22Rv1 (cell line): ENCODE results near the gene MSI2.

Source experiments
- H3K27ac ChIP-seq: fragments of 450-650 bp; 2 replicates; pipeline ENCODE4 v1.5.1; 2017
- ZFX ChIP-seq: fragments of 450-650 bp; IDR thresholded peaks from 2 replicates; pipeline ENCODE4 v1.6.1; 2017; ENCODE audit warnings: antibody characterized with exemption, borderline replicate concordance
- TF ChIP-seq, protein P1 (sequence below): fragments of 450-650 bp; IDR thresholded peaks from 2 replicates; pipeline ENCODE4 v1.5.1; 2017; ENCODE audit warnings: mild to moderate bottlenecking

MSI2 gene

DNA sequence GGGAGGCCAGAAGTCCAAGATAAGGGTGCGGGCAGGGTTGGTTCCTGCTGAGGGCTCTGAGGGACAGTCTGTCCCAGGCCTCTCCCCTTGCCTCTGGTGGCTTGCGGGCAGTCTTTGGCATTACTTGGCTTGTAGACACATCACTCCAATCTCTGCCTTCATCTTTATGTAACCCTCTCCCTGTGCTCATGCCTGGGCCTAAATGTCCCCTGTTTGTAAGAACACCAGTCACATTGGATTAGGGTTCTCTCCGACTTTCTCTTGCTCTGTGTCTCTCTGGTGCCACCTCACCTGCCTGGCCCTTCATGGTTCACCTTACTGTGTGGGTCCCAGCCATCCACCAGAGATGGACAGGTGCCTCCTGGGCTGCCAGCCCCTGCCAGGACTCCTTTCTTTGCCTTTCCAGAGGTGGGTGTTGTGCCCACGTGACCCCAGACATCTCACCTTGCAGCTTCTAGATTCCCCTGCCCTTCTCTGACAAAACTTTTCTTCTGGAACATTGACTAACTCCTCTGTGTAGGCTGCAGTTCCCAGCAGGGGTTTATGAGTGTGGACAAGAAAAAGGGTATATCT is 205.8 kb downstream of the MSI2 start:
- TF ChIP-seq, protein P1, sequence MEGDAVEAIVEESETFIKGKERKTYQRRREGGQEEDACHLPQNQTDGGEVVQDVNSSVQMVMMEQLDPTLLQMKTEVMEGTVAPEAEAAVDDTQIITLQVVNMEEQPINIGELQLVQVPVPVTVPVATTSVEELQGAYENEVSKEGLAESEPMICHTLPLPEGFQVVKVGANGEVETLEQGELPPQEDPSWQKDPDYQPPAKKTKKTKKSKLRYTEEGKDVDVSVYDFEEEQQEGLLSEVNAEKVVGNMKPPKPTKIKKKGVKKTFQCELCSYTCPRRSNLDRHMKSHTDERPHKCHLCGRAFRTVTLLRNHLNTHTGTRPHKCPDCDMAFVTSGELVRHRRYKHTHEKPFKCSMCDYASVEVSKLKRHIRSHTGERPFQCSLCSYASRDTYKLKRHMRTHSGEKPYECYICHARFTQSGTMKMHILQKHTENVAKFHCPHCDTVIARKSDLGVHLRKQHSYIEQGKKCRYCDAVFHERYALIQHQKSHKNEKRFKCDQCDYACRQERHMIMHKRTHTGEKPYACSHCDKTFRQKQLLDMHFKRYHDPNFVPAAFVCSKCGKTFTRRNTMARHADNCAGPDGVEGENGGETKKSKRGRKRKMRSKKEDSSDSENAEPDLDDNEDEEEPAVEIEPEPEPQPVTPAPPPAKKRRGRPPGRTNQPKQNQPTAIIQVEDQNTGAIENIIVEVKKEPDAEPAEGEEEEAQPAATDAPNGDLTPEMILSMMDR: no peak
- TF ChIP-seq ZFX: no peak
- H3K27ac ChIP-seq: no peak overlapping the region

DNA sequence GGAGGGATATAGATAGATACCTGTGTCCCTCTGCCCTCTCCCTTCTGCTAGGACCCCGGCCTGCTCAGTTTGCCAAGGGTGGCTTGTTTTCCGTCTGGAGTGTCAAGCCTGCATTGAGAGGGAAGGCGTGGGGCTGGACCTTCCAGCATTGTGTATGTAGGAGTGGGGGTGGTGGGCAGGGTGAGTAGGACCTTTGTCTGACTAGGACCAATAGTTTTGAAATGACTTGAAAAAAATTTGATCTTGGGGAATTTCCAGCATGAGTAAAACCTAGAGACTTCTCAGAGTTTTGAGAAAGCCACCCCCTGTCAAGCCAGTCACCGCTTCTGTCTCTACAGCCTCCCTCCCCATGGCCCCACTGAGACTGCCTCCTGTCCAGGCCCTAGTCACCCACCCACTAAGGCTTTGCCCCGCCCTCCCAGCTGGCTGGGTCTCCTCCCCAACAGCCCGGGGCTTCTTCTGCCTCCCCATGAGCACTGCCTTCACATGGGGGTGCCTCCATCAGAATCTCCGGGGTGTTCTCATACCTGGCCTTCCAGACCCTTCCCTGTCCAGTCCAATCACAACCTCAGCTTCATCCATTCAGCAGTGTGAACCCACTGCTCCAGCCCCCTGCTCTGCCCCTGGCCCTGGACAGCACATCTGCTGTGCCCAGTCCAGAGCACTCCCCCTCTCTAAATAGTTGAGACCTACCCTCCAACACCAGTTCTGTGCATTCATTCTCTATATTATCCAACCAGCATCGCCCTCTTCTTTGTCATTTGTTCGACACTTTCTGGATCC is 207.0 kb downstream of the MSI2 start:
- no peak for TF ChIP-seq ZFX
- TF ChIP-seq, protein P1: no peak
- H3K27ac ChIP-seq: no peak overlapping the region

DNA sequence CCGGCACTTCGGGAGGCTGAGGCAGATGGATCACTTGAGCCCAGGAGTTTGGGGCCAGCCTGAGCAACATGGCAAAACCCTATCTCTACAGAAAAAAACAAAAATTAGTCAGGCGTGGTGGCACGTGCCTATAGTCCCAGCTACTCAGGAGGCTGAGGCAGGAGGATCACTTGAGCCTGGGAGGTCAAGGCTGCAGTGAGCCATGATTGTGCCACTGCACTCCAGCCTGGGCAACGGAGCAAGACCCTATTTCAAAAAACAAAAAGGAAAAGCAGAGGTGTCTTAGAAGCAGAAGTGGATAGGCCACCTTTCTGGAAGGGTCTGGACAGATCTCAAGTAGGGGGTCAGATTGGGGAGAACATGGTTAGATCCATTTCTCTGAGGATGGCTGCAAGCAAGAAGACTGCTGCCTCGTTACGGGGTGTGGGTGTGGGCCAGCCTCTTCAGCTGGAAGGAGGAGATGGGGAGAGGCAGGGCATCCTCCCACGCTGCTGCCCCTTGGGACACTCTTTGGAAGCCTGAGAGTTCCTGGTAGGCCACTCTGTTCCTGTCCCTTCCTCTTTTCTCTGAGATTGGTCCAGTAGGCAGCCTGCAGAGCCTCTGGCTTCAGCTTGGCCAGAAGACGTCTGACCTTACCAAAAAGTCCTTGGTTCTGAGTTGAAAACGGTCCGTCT is 208.0 kb downstream of the MSI2 start:
- H3K27ac ChIP-seq: no peak overlapping the region
- TF ChIP-seq, protein P1: no peak

DNA sequence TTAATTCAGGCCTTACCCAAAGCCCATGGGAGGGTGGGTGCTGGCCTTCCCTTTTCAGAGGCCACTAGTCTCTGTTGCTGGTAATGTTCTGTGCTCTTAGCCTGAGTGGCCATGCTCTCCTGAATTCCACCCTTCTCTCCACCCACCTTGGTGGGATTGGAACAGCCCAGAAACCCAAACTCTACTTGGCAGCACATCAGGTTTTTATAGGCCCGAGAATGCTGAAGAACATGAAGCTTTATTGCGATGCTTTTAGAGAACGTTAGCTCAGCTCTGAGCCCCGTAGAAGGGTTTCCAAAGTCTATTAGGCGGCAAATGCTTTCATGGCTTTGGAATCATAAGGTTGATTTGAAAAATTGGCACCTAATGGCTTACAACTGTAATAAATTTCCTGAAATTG is 209.3 kb downstream of the MSI2 start:
- TF ChIP-seq, protein P1: no peak
- no peak for TF ChIP-seq ZFX
- H3K27ac ChIP-seq: no peak overlapping the region

DNA sequence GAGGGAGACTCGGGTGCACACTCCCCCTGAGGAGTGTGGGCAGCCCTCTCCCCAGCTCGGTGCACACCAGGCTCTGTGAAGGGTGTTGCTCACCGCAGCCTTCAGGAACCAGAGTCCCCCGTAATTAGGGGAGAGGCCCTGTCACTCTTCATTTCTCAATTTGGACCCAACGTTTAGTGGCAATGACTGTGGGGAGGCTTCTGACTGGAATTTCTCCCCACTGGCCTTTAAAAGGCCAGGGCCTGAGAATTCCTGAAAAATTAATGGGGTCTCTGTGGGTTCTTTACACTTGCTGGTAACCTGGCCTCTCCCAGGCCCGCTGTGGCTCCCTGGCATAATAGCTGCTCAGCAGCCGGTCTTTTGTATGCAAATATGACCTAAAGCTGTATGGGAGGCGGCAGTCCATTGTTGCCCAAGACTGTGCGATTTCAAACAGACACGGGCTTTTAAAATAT is 209.7 kb downstream of the MSI2 start:
- H3K27ac ChIP-seq: no peak overlapping the region
- TF ChIP-seq, protein P1: no peak
- TF ChIP-seq ZFX: no peak

DNA sequence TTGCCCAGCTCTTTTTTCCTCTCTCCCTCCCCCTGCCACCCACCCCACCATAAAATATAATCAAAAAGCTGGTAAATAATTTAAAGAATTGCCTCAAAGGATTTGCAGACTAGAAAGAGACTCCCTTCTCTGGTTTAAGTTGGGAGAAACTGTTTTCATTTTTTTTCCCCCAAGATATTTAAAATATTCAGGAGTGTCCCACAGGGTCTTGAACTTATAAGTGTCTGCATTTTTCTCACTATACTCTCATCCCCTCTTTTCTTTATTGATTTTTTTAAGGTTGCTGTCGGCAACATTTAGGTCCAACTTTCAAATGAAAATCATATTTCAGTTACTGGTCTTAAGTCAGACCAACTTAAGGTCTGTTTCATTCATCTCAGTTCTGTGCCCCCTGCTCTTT is 210.2 kb downstream of the MSI2 start:
- TF ChIP-seq, protein P1: no peak
- H3K27ac ChIP-seq: no peak overlapping the region

DNA sequence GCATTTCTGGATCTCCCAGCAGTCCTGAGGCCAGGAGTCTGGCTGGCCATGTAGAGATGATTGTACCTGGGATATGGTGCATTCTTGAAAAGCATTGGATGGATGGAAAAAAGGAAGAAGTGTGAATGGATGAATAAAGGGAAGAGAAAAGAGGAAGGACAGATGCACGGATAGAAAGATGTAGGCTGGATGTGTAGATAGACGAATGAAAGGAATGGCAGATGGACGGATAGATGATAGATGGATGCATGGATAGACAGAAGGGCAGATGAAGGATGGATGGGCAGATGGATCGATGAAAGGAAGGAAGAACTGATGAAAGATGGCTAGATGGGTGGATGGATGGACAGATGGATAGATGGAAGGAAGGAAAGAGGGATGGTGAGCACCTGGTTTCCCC is 210.9 kb downstream of the MSI2 start:
- H3K27ac ChIP-seq: no peak overlapping the region

More for the DNA sequence above, 210.9 kb downstream of the MSI2 start:
- TF ChIP-seq ZFX: no peak
- TF ChIP-seq, protein P1: no peak
